ENCODE data around the gene LRCH3. TPM values are rescaled to one million over a fixed set of nuclear protein-coding genes. Genes with fewer than 3 reads are reported as not detected.

Gene LRCH3
- total RNA-seq, 1 donor from 2014 or later, result 50.0 TPM

- H3K4me3 Mint-ChIP-seq, result no peak overlapping the region
Measured at GRCh38 chr3:197756704-197757103, 34.4 kb upstream of the LRCH3 start.

GRCh38 chr3:197758512-197758911 is 32.5 kb upstream of the LRCH3 start:
- H3K36me3 Mint-ChIP-seq (ENCODE audit: low read depth), result peaks cover 3% of the 10 kb centered on the region
- no peak for DNase-seq (ENCODE audit: low spot score)
- no peak overlapping the region for H3K4me3 Mint-ChIP-seq
- intact Hi-C loops (cut with micrococcal nuclease), result no loop called here
- peaks cover 10% of the 10 kb centered on the region for H3K4me1 Mint-ChIP-seq (ENCODE audit: low read depth)
- H3K27me3 Mint-ChIP-seq (ENCODE audit: insufficient read depth), result no peaks in the 10 kb centered on the region
- H3K27ac Mint-ChIP-seq, result no peak overlapping the region
- no peaks in the 10 kb centered on the region for H3K9me3 Mint-ChIP-seq

More at GRCh38 chr3:197756704-197757103, 34.4 kb upstream of the LRCH3 start:
- Mint-ChIP-seq H3K27ac (no peak overlapping the region), H3K9me3 (no peaks in the 10 kb centered on the region), H3K4me1 (ENCODE audit: low read depth) (peaks cover 26% of the 10 kb centered on the region), H3K36me3 (ENCODE audit: low read depth) (peaks cover 5% of the 10 kb centered on the region), H3K27me3 (ENCODE audit: insufficient read depth) (no peaks in the 10 kb centered on the region)
- intact Hi-C loops (cut with micrococcal nuclease), result no loop called here
- no peak for DNase-seq (ENCODE audit: low spot score)

DNA sequence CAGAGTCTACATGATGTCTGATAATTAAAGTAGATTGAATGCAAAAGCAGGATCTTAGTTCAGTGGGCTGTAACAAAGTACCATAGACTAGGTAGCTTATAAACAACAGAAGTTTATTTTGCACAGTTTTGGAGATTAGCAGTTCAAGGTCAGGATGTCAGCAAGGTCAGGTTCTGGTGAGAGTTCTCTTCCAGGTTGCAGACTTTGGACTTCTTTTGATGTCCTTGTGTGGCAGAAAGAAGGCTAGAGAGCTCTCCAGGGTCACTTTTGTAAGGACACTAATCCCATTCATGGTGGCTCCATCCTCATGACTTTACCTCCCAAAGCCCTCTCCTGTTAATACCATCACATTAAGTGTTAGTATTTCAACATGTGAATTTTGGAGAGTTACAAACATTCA is 29.3 kb upstream of the LRCH3 start:
- no peak for DNase-seq (ENCODE audit: low spot score)
- intact Hi-C loops (cut with micrococcal nuclease), result no loop called here
- Mint-ChIP-seq H3K4me3 (no peak overlapping the region), H3K9me3 (no peaks in the 10 kb centered on the region), H3K27ac (no peak overlapping the region), H3K36me3 (ENCODE audit: low read depth) (peaks cover 7% of the 10 kb centered on the region), H3K4me1 (ENCODE audit: low read depth) (no peaks in the 10 kb centered on the region), H3K27me3 (ENCODE audit: insufficient read depth) (no peaks in the 10 kb centered on the region)

GRCh38 chr3:197775317-197775716 is 15.7 kb upstream of the LRCH3 start:
- intact Hi-C loops (cut with micrococcal nuclease), result no loop called here
- no peaks in the 10 kb centered on the region for H3K9me3 Mint-ChIP-seq
- no peaks in the 10 kb centered on the region for H3K27me3 Mint-ChIP-seq (ENCODE audit: insufficient read depth)
- DNase-seq (ENCODE audit: low spot score), result no peak
- H3K27ac Mint-ChIP-seq, result no peak overlapping the region
- no peak overlapping the region for H3K4me3 Mint-ChIP-seq
- peaks cover 51% of the 10 kb centered on the region for H3K36me3 Mint-ChIP-seq (ENCODE audit: low read depth)
- H3K4me1 Mint-ChIP-seq (ENCODE audit: low read depth), result no peaks in the 10 kb centered on the region

GRCh38 chr3:197782230-197782629 is 8.8 kb upstream of the LRCH3 start:
- intact Hi-C loops (cut with micrococcal nuclease), result no loop called here
- H3K4me1 Mint-ChIP-seq (ENCODE audit: low read depth), result no peaks in the 10 kb centered on the region
- H3K27me3 Mint-ChIP-seq (ENCODE audit: insufficient read depth), result no peaks in the 10 kb centered on the region
- no peak for DNase-seq (ENCODE audit: low spot score)
- H3K9me3 Mint-ChIP-seq, result no peaks in the 10 kb centered on the region
- peaks cover 30% of the 10 kb centered on the region for H3K36me3 Mint-ChIP-seq (ENCODE audit: low read depth)
- no peak overlapping the region for H3K4me3 Mint-ChIP-seq
- H3K27ac Mint-ChIP-seq, result no peak overlapping the region

DNA sequence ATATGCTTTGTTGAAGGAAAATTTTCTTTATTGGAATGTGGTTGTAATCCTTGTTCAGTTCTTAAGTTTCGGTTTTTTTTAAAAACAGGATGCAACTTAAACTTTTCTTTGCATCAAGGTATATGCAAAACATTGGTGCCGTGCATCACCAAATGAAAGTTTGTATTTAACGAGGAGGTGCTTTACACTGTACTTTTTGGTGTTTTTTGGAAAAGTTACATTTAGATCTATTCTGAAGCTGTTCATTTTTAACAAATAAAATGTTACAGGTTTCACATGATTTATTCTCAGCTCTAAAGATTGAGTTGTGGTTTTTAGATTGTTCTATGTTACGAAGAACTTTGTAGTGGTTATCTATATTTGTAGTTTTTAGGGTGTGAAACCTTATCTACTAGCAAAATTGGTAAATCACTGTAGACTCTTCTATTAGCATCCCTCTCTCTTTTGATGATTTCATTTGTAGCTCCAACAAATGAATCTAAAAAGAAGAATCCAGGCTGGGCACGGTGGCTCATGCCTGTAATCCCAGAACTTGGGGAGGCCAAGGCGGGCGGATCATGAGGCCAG is 7.0 kb upstream of the LRCH3 start:
- intact Hi-C loops (cut with micrococcal nuclease), result no loop called here
- no peaks in the 10 kb centered on the region for H3K9me3 Mint-ChIP-seq
- H3K27me3 Mint-ChIP-seq (ENCODE audit: insufficient read depth), result no peaks in the 10 kb centered on the region
- H3K36me3 Mint-ChIP-seq (ENCODE audit: low read depth), result peaks cover 26% of the 10 kb centered on the region
- H3K27ac Mint-ChIP-seq, result no peak overlapping the region
- no peaks in the 10 kb centered on the region for H3K4me1 Mint-ChIP-seq (ENCODE audit: low read depth)
- no peak overlapping the region for H3K4me3 Mint-ChIP-seq
- no peak for DNase-seq (ENCODE audit: low spot score)

DNA sequence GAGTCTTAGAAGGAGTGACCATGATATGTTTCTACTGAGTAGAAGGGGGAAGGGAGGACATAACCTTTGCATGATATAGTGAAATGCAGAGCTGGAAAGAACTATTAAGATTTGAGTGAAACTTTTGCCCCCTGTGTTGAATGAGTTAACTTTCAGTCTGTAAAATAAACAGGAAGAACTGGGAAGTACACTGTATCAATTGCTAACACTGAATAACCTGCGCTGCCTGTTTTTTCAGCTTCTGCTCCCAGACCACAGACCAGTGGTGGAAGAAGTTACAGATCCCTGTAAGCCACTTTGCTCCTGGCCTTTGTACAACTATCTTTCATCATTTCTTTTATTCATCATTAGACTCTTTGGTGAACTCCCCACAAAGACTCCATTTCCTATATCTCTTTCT is 3.6 kb upstream of the LRCH3 start:
- DNase-seq (ENCODE audit: low spot score), result no peak
- Mint-ChIP-seq H3K4me3 (no peak overlapping the region), H3K9me3 (no peaks in the 10 kb centered on the region), H3K27me3 (ENCODE audit: insufficient read depth) (peaks cover 2% of the 10 kb centered on the region), H3K4me1 (ENCODE audit: low read depth) (peaks cover 13% of the 10 kb centered on the region), H3K27ac (no peak overlapping the region), H3K36me3 (ENCODE audit: low read depth) (peaks cover 11% of the 10 kb centered on the region)
- intact Hi-C loops (cut with micrococcal nuclease), result no loop called here

- Mint-ChIP-seq H3K27me3 (ENCODE audit: insufficient read depth) (peaks cover 2% of the 10 kb centered on the region), H3K36me3 (ENCODE audit: low read depth) (peaks cover 5% of the 10 kb centered on the region), H3K9me3 (no peaks in the 10 kb centered on the region), H3K4me3 (no peak overlapping the region), H3K4me1 (ENCODE audit: low read depth) (peaks cover 26% of the 10 kb centered on the region), H3K27ac (no peak overlapping the region)
- DNase-seq (ENCODE audit: low spot score), result no peak
- intact Hi-C loops (cut with micrococcal nuclease), result no loop called here
Measured at GRCh38 chr3:197789309-197789708, 1.7 kb upstream of the LRCH3 start.

DNA sequence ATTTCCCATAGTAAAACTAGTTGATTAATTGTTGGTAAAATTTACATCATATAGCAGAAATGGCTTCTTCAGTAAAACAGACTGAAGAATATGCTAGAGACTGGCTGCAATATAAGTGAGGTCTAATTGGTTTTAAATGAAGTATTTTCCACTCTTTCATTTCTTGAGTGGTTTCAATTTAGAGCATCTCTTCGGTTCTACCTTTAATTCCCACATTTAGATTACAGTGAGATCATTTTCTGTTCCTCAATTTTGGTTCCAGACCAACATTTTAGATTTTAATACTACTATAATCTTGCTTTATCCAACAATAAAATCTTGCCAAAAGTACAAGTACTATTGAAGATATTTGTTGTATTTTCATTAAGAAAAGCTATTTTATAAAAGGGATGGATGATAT is 1.0 kb upstream of the LRCH3 start:
- intact Hi-C loops (cut with micrococcal nuclease), result loop anchor here (2.0 kb wide), 1 partner anchor 159 kb away; no protein-coding TSS in a partner anchor
- no peaks in the 10 kb centered on the region for H3K9me3 Mint-ChIP-seq
- peaks cover 29% of the 10 kb centered on the region for H3K4me1 Mint-ChIP-seq (ENCODE audit: low read depth)
- H3K27me3 Mint-ChIP-seq (ENCODE audit: insufficient read depth), result peaks cover 2% of the 10 kb centered on the region
- peaks cover 5% of the 10 kb centered on the region for H3K36me3 Mint-ChIP-seq (ENCODE audit: low read depth)
- H3K4me3 Mint-ChIP-seq, result peak overlapping the region; percentile 98
- H3K27ac Mint-ChIP-seq, result peak overlapping the region; percentile 98
- DNase-seq (ENCODE audit: low spot score), result no peak

DNA sequence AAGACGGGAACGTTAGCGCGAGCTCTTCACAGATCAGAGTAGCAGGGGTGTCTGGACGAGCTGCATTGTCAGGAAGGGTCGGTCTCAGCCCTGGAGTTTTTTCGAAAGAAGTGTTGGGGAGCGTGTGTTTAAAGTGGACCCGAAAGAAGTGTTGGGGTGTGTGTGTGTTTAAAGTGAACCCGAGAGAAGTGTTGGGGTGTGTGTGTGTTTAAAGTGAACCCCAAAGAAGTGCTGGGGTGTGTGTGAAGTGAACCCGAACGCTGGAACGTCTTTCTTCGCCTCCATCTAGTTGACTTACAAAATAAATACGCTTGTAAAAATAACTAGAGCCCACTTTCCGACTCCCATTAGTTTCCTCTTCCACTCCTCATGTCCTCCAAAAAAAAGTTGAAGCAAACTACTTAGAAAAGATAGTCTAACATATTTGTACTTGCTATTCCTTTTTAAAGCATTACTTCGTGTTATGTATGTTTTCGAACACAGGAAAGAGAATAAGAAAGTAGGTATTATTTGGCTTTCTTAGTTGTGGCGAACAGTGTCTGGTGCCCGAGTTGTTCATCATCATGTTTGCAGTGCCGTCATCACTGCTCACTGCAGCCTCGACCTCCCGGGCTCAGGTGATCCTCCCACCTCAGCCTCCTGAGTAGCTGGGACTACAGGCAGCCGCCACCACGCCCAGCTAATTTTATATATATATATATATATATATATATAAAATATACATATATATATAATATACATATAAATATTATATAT is 1.0 kb downstream of the LRCH3 start:
- intact Hi-C loops (cut with micrococcal nuclease), result loop anchor here (1.0 to 2.0 kb wide), 4 partner anchors 57 to 494 kb away; partner anchors contain the start of gene DLG1
- Mint-ChIP-seq H3K9me3 (no peaks in the 10 kb centered on the region), H3K36me3 (ENCODE audit: low read depth) (peaks cover 5% of the 10 kb centered on the region), H3K4me1 (ENCODE audit: low read depth) (peaks cover 29% of the 10 kb centered on the region), H3K27ac (peak overlapping the region; percentile 98), H3K27me3 (ENCODE audit: insufficient read depth) (peaks cover 2% of the 10 kb centered on the region), H3K4me3 (peak overlapping the region; percentile 98)
- DNase-seq (ENCODE audit: low spot score), result no peak

GRCh38 chr3:197793247-197793646 is 2.2 kb downstream of the LRCH3 start:
- no peaks in the 10 kb centered on the region for H3K9me3 Mint-ChIP-seq
- DNase-seq (ENCODE audit: low spot score), result no peak
- H3K4me1 Mint-ChIP-seq (ENCODE audit: low read depth), result peaks cover 29% of the 10 kb centered on the region
- intact Hi-C loops (cut with micrococcal nuclease), result loop anchor here (1.0 to 2.0 kb wide), 6 partner anchors 9 to 239 kb away; partner anchors contain the start of gene RUBCN
- H3K4me3 Mint-ChIP-seq, result peak overlapping the region; percentile 69
- H3K36me3 Mint-ChIP-seq (ENCODE audit: low read depth), result no peaks in the 10 kb centered on the region
- H3K27ac Mint-ChIP-seq, result peak overlapping the region; percentile 76
- peaks cover 2% of the 10 kb centered on the region for H3K27me3 Mint-ChIP-seq (ENCODE audit: insufficient read depth)

GRCh38 chr3:197794115-197794514 is 3.1 kb downstream of the LRCH3 start:
- DNase-seq (ENCODE audit: low spot score), result no peak
- Mint-ChIP-seq H3K36me3 (ENCODE audit: low read depth) (no peaks in the 10 kb centered on the region), H3K27me3 (ENCODE audit: insufficient read depth) (peaks cover 2% of the 10 kb centered on the region), H3K4me1 (ENCODE audit: low read depth) (peaks cover 34% of the 10 kb centered on the region), H3K9me3 (no peaks in the 10 kb centered on the region), H3K27ac (no peak overlapping the region), H3K4me3 (no peak overlapping the region)
- intact Hi-C loops (cut with micrococcal nuclease), result no loop called here

GRCh38 chr3:197795200-197795599 is 4.1 kb downstream of the LRCH3 start:
- peaks cover 32% of the 10 kb centered on the region for H3K4me1 Mint-ChIP-seq (ENCODE audit: low read depth)

More at GRCh38 chr3:197795200-197795599, 4.1 kb downstream of the LRCH3 start:
- Mint-ChIP-seq H3K36me3 (ENCODE audit: low read depth) (no peaks in the 10 kb centered on the region), H3K27me3 (ENCODE audit: insufficient read depth) (peaks cover 2% of the 10 kb centered on the region), H3K9me3 (no peaks in the 10 kb centered on the region), H3K4me3 (no peak overlapping the region), H3K27ac (no peak overlapping the region)
- no peak for DNase-seq (ENCODE audit: low spot score)
- intact Hi-C loops (cut with micrococcal nuclease), result no loop called here
